CD4-positive, CD25-positive, alpha-beta regulatory T cell (primary cell): ENCODE results near the gene MYO3B. TPM values are rescaled to one million over a fixed set of nuclear protein-coding genes. Genes with fewer than 3 reads are reported as not detected.

Experiments used
- ATAC-seq, 2 donors: fragments of 150-1000 bp; cut with Tn5 transposase; one replicate each; pipeline ENCODE4 v1.10.0; 2021; ENCODE audit warnings: low read depth in 2 of 2, moderate number of reproducible peaks in 2 of 2, moderate library complexity in 1 of 2
- DNase-seq, 3 donors: peaks; one replicate each; pipeline versions ENCODE4 v3.0.0 to v3.0.0-alpha.2; 2012 to 2022; ENCODE audit warnings: mixed read lengths in 1 of 3
- H3K27ac ChIP-seq: one replicate; pipeline ENCODE4 v1.7.0; 2013; ENCODE audit warnings: mild to moderate bottlenecking, low read length; ENCODE audit not compliant: insufficient read depth, poor library complexity, severe bottlenecking
- H3K27me3 ChIP-seq: one replicate; pipeline ENCODE4 v1.7.0; 2013; ENCODE audit warnings: low read length; ENCODE audit not compliant: control insufficient read depth, insufficient read depth
- H3K36me3 ChIP-seq: one replicate; pipeline ENCODE4 v1.7.0; 2013; ENCODE audit warnings: mild to moderate bottlenecking, low read length, moderate library complexity; ENCODE audit not compliant: control insufficient read depth, insufficient read depth
- H3K4me1 ChIP-seq: 2 replicates; pipeline ENCODE4 v1.7.0; 2013; ENCODE audit warnings: mild to moderate bottlenecking, low read length; ENCODE audit not compliant: insufficient read depth, control insufficient read depth, poor library complexity, severe bottlenecking
- H3K4me3 ChIP-seq: one replicate; pipeline ENCODE4 v1.7.0; 2013; ENCODE audit warnings: low read depth, mild to moderate bottlenecking, low read length, moderate library complexity
- H3K9me3 ChIP-seq, 2 experiments: 1 replicate in 1 of 2; 2 replicates in 1 of 2; pipeline ENCODE4 v1.7.0; 2013; ENCODE audit warnings: low read length in 2 of 2, mild to moderate bottlenecking in 1 of 2, moderate library complexity in 1 of 2; ENCODE audit not compliant: control insufficient read depth in 2 of 2
- H3K27ac Mint-ChIP-seq, 3 donors: one replicate each; pipeline ENCODE4 v1.8.0; 2020 to 2022; ENCODE audit warnings: mild to moderate bottlenecking in 3 of 3, mixed read lengths in 3 of 3, moderate library complexity in 2 of 3
- H3K27me3 Mint-ChIP-seq: one replicate; pipeline ENCODE4 v1.8.0; 2022; ENCODE audit warnings: mild to moderate bottlenecking, mixed read lengths
- H3K36me3 Mint-ChIP-seq: one replicate; pipeline ENCODE4 v1.8.0; 2020; ENCODE audit warnings: mixed read lengths
- H3K4me1 Mint-ChIP-seq, 4 donors: one replicate each; pipeline ENCODE4 v1.8.0; 2020 to 2022; ENCODE audit warnings: mixed read lengths in 4 of 4, mild to moderate bottlenecking in 1 of 4
- H3K4me3 Mint-ChIP-seq, 4 donors: one replicate each; pipeline ENCODE4 v1.8.0; 2020 to 2022; ENCODE audit warnings: mild to moderate bottlenecking in 4 of 4, mixed read lengths in 4 of 4, moderate library complexity in 3 of 4
- H3K9me3 Mint-ChIP-seq, 7 donors: one replicate each; pipeline ENCODE4 v1.8.0; 2020 to 2022; ENCODE audit warnings: mixed read lengths in 7 of 7, mild to moderate bottlenecking in 3 of 7, moderate library complexity in 2 of 7
- polyA plus RNA-seq, 4 donors: library from polyadenylated mRNA; unstranded; fragments of 300-500 nt; fragmentation: Illumina TruSeq; gene quantifications; one replicate each; pipeline ENCODE4 v1.2.3, GENCODE V29; 2021
- total RNA-seq: library from RNA; stranded (reverse); gene quantifications from one replicate; pipeline ENCODE4 v1.2.3, GENCODE V29; 2022

MYO3B gene
- total and polyA plus RNA-seq, 5 donors from 2014 or later: not detected

- H3K36me3 ChIP-seq: no peaks in the 10 kb centered on the region
- no peaks in the 10 kb centered on the region for H3K4me1 ChIP-seq
- H3K4me3 ChIP-seq: no peak overlapping the region
- H3K4me1 Mint-ChIP-seq: no peaks in the 10 kb centered on the region
- H3K27me3 Mint-ChIP-seq: no peaks in the 10 kb centered on the region
- no peak overlapping the region for H3K27ac ChIP-seq
- H3K27ac Mint-ChIP-seq: no peak overlapping the region
- no peaks in the 10 kb centered on the region for H3K9me3 ChIP-seq
- DNase-seq: no peak
- H3K36me3 Mint-ChIP-seq: no peaks in the 10 kb centered on the region
- H3K27me3 ChIP-seq: no peaks in the 10 kb centered on the region
- no peak for ATAC-seq
- peaks cover 0 to 4% (median 0%) of the 10 kb centered on the region in 7 donors for H3K9me3 Mint-ChIP-seq
- no peak overlapping the region for H3K4me3 Mint-ChIP-seq
These were observed 33.2 kb upstream of the MYO3B start for GRCh38 chr2:170144761-170145160.

- Histone ChIP-seq H3K27ac (no peak overlapping the region), H3K27me3 (no peaks in the 10 kb centered on the region), H3K4me1 (no peaks in the 10 kb centered on the region), H3K36me3 (no peaks in the 10 kb centered on the region), H3K9me3 (no peaks in the 10 kb centered on the region), H3K4me3 (no peak overlapping the region)
- Mint-ChIP-seq H3K4me1 (no peaks in the 10 kb centered on the region), H3K9me3 (peaks cover 0 to 4% (median 0%) of the 10 kb centered on the region in 7 donors), H3K36me3 (no peaks in the 10 kb centered on the region), H3K27me3 (no peaks in the 10 kb centered on the region), H3K27ac (no peak overlapping the region), H3K4me3 (no peak overlapping the region)
- DNase-seq (no peak), ATAC-seq (no peak)
These were observed 32.8 kb upstream of the MYO3B start for GRCh38 chr2:170145191-170145590.

DNA sequence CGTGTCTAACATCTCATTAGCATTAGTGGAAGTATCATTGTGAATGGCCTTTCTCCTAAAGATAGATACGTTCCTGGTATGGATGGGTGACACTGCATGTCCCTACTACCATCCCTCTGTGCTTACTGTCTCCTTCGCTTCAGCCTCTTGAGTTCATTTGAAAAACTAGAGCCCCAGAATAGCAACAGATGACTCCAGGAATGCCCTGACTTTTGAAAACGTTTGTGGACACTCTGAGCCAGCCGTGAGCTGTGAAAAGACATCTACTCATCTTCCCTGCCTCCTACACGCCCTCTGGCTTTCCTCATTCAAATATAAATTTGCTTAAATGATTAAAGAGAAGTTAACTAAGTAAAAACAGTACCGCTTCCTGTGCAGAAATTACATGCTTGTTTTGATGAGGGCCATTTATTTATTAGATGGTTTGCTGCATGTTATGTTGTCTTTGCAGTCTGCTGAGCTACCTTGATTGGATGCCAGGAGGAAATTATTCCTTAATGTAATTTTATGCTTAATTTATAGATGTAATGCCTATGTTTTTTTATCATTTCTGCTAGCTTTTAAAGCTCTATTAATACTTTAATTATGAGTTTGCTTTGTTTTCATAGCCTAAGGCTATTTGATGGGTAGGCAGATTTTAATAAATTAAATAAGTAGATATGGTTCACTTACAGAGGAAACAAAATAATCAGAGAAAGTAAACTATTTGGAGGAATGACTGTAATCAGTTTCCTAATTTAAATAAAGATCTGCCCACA lies 32.1 kb upstream of the MYO3B start:
- no peak overlapping the region for H3K4me3 Mint-ChIP-seq

GRCh38 chr2:170146784-170147183 lies 31.2 kb upstream of the MYO3B start:
- Histone ChIP-seq H3K4me3 (no peak overlapping the region), H3K27me3 (no peaks in the 10 kb centered on the region), H3K27ac (no peak overlapping the region), H3K4me1 (no peaks in the 10 kb centered on the region), H3K9me3 (no peaks in the 10 kb centered on the region), H3K36me3 (no peaks in the 10 kb centered on the region)
- H3K9me3 Mint-ChIP-seq: peaks cover 0 to 4% (median 0%) of the 10 kb centered on the region in 7 donors
- DNase-seq: no peak
- ATAC-seq: no peak
- H3K4me3 Mint-ChIP-seq: no peak overlapping the region
- no peak overlapping the region for H3K27ac Mint-ChIP-seq
- H3K27me3 Mint-ChIP-seq: no peaks in the 10 kb centered on the region
- H3K36me3 Mint-ChIP-seq: no peaks in the 10 kb centered on the region
- no peaks in the 10 kb centered on the region for H3K4me1 Mint-ChIP-seq

More for the DNA sequence above, 32.1 kb upstream of the MYO3B start:
- H3K9me3 ChIP-seq: no peaks in the 10 kb centered on the region
- no peak overlapping the region for H3K4me3 ChIP-seq
- H3K27me3 ChIP-seq: no peaks in the 10 kb centered on the region
- no peaks in the 10 kb centered on the region for H3K4me1 Mint-ChIP-seq
- DNase-seq: no peak
- no peak for ATAC-seq
- H3K27ac ChIP-seq: no peak overlapping the region
- H3K36me3 ChIP-seq: no peaks in the 10 kb centered on the region
- H3K9me3 Mint-ChIP-seq: peaks cover 0 to 4% (median 0%) of the 10 kb centered on the region in 7 donors
- H3K27me3 Mint-ChIP-seq: no peaks in the 10 kb centered on the region
- H3K27ac Mint-ChIP-seq: no peak overlapping the region
- H3K36me3 Mint-ChIP-seq: no peaks in the 10 kb centered on the region
- no peaks in the 10 kb centered on the region for H3K4me1 ChIP-seq

- H3K4me3 ChIP-seq: no peak overlapping the region
- no peaks in the 10 kb centered on the region for H3K27me3 ChIP-seq
- Mint-ChIP-seq H3K36me3 (no peaks in the 10 kb centered on the region), H3K4me3 (no peak overlapping the region), H3K27me3 (no peaks in the 10 kb centered on the region), H3K27ac (no peak overlapping the region), H3K9me3 (peaks cover 0 to 4% (median 0%) of the 10 kb centered on the region in 7 donors), H3K4me1 (no peaks in the 10 kb centered on the region)
- H3K9me3 ChIP-seq: no peaks in the 10 kb centered on the region
- no peak overlapping the region for H3K27ac ChIP-seq
- DNase-seq: no peak
- ATAC-seq: no peak
- H3K36me3 ChIP-seq: no peaks in the 10 kb centered on the region
- no peaks in the 10 kb centered on the region for H3K4me1 ChIP-seq
These were observed 30.4 kb upstream of the MYO3B start for GRCh38 chr2:170147576-170147975.

DNA sequence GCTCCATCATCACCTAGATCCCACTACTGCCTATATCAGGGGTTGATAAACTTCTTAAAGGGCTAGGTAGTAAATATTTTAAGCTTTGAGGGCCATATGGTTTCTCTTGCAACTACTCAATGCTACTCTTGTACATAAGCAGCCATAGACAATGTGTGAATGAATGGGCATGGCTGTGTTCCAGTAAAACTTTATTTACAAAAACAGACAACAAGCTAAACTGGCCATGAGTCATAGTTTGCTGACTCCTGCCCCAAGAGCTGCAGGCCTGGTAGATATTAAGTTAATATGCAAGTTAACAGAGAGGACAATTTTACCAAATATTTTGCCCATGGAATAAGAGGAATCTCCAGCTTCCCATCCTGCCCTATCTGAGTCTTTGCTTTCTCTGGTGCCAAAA lies 29.8 kb upstream of the MYO3B start:
- DNase-seq (no peak), ATAC-seq (no peak)
- H3K4me1 ChIP-seq: no peaks in the 10 kb centered on the region
- H3K27ac ChIP-seq: no peak overlapping the region
- no peaks in the 10 kb centered on the region for H3K27me3 ChIP-seq
- H3K36me3 ChIP-seq: no peaks in the 10 kb centered on the region
- H3K9me3 Mint-ChIP-seq: peaks cover 0 to 4% (median 0%) of the 10 kb centered on the region in 7 donors
- H3K27ac Mint-ChIP-seq: no peak overlapping the region
- H3K4me1 Mint-ChIP-seq: no peaks in the 10 kb centered on the region
- H3K4me3 ChIP-seq: no peak overlapping the region
- no peaks in the 10 kb centered on the region for H3K36me3 Mint-ChIP-seq
- no peaks in the 10 kb centered on the region for H3K27me3 Mint-ChIP-seq
- H3K4me3 Mint-ChIP-seq: no peak overlapping the region
- no peaks in the 10 kb centered on the region for H3K9me3 ChIP-seq

GRCh38 chr2:170152421-170152820 lies 25.5 kb upstream of the MYO3B start:
- H3K9me3 ChIP-seq: no peaks in the 10 kb centered on the region
- peaks cover 0 to 4% (median 0%) of the 10 kb centered on the region in 7 donors for H3K9me3 Mint-ChIP-seq
- no peaks in the 10 kb centered on the region for H3K36me3 ChIP-seq
- peaks cover 2% of the 10 kb centered on the region for H3K27me3 ChIP-seq
- H3K4me1 ChIP-seq: no peaks in the 10 kb centered on the region
- peaks cover 5% of the 10 kb centered on the region for H3K27me3 Mint-ChIP-seq
- no peaks in the 10 kb centered on the region for H3K36me3 Mint-ChIP-seq
- no peak for DNase-seq
- no peak overlapping the region for H3K27ac Mint-ChIP-seq
- H3K4me3 Mint-ChIP-seq: no peak overlapping the region
- no peak for ATAC-seq
- no peak overlapping the region for H3K27ac ChIP-seq
- no peak overlapping the region for H3K4me3 ChIP-seq
- no peaks in the 10 kb centered on the region for H3K4me1 Mint-ChIP-seq
